ENCODE results near the gene TRIM8.

- TF ChIP-seq EZH2 (IDR thresholded peaks at IDR 0.05; ENCODE audit: insufficient read depth, poor library complexity, severe bottlenecking) (no peak), EZH2phosphoT487 (IDR thresholded peaks at IDR 0.05; ENCODE audit: insufficient read depth, low read depth) (no peak)
Observed at GRCh38 chr10:102635377-102635776, 8.9 kb upstream of the TRIM8 start.

Measured in GM23248 (cell line).